ENCODE results near the gene MORN5.

The MORN5 gene

GRCh38 chr9:122125509-122126330 is 34.0 kb upstream of the MORN5 start:
- DNase-seq, result no peak

DNA sequence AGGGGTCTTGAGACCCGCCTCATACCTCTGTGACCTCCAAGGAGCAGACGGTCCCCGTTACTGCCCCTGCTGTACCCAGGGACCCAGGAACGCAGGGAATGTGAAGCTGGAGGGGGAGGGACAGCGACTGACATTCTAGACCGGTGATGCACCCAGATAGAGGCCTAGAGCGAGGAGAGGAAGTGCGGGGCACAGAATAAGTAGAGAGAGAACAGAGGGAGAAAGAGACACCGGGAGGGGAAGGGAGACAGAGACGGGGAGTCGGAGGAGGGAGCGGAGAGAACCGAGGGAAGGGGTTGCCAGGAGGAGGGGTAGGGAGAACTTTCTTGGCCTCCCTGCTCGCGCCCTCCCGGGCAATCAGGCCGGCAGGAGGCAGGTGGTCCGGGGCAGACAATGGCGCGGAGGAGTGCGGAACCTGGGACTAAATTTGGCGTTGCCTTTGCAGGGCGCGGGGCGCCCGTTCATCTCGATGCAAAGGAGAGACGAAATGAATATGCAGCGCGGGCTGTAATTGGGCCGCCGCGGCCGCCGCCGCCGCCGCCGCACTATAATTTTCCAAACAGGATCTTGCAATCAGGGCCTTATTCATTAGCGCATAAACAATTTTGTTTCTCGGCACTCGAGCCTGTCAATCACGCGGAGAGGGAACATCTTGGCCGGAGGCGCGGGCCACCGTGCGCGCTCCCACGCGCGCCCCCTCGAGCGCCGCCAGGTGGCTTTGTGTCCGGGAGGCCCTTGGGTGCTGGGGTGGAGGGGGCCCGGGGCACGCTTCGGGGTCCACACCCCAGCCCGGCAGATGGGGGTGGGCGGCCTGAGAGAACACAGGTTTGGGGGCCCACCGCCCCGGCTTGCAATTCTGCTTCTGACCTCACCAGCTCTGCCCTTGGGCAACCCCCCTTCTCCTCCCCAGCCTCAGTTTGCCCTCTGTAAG is 33.1 kb upstream of the MORN5 start:
- no peak for DNase-seq

DNA sequence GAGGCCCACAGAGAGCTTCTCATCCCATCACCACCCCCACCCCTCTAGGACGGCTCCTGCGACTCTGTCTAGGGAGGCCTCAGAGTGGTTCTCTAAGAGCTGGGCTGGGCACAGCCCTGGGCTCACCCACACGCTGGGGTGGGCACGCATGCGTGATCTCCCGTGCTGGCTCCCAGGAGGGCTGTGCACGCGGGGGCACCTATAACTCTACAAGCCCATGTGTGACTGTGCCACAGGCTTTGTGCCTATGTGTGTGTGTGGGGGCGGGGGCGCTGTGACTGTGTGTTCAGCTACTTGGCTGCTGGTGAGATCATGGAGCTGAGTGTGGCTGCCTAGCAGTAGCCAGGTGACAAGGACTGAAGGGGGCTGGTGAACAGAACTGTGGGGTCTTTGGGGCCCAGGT is 32.3 kb upstream of the MORN5 start:
- DNase-seq, result no peak

- DNase-seq, result no peak
These were observed 31.4 kb upstream of the MORN5 start for GRCh38 chr9:122128007-122128968.

- DNase-seq, result no peak
These were observed 30.8 kb upstream of the MORN5 start for GRCh38 chr9:122128969-122129343.

- no peak for DNase-seq
These were observed 29.7 kb upstream of the MORN5 start for GRCh38 chr9:122129969-122130368.

DNA sequence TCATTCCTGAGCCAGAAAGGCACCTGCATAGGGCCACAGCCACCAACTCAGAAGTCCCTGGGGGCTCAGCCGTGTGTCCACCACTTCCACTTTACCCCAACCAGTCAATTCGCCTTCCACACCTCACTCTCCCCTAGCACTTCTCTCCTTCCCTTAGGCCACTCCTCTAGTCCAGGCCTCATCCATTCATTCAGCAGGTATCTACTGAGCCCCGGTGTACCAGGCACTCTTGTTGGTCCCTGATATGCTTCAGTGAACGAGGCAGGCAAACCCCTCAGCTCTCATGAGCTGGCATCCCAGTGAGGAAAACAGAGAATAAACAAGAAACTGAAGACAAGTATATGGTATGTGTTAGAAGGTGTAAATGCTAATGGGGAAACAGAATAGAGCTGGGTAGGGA is 28.9 kb upstream of the MORN5 start:
- no peak for DNase-seq

GRCh38 chr9:122131401-122132001 is 28.2 kb upstream of the MORN5 start:
- DNase-seq, result no peak

DNA sequence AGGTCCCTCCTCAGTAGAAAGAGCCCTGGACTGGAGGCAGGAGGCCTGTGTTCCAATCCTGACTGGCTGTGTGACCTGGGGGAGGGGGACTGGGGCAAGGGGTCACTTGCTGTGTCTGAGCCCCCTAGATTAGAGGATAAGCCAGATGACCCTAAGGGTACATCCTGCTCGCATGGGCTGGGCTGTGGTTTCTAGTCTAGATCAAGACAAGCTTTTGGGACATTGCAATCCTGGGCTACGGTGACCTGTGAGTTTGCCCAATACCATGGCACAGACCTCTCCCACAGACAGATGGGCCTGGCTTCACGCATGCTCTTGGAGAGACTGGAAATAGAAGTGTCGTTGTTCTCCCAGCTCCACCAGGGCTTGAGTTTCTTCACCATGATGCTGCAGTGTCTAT is 27.2 kb upstream of the MORN5 start:
- no peak for DNase-seq

DNA sequence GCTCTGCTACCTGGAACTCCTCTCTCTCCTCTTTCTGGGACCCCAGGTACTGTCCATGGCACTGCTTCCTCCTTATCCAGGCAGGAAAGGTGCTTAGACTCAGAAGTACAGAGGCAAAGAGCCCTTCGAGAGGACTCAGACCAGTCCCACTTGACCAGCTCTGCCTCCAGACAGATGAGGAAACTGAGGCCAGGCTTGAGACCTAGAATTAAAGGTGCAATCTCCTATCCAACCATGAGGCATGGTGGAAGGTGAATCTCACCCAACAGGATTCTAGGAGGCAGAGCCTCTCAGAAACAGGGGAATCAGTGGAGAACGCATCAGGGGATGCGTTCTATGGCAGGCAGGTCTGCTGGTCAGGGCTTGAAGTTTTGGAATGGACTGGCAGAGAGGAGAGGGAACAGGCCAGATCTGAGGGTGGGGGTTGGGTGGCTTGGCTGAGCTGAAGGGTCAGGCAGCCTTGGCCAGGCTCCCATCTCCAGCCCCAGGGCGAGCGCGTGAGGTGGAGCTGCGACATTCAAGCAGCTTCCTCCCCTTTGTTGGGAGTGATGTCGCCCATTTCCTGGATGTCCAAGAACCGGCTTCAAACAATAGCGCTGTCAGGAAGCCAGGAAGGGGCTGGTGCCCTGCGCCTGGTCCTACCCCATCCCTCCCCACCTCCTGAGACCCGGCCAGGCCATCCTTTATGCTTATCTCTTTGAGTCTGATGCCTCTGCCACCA is 26.3 kb upstream of the MORN5 start:
- DNase-seq, result no peak

DNA sequence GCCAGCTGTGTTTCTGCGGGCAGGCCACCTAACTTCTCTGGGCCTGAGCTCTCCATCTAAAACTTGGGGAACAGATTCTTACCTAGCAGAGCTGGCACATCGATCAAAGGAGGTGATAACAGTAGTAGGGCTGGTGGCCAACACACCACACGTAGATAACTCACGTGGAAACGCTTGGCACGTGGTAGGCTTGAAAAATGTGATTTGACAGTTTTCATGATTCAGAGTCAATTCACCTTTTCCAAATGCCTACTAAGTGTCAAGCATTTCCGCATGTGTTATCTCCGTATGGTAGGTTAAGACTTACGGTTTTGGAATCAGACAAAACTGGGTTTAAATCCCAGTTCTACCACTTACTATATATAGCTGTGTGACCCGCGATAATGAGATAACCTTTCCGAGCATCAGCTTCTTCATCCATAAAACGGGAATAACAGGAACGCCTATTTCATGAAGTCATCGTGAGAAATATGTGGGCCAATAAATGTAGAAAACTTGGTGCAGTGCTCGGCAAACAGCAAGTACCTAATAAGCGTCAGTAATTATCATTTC is 25.6 kb upstream of the MORN5 start:
- no peak for DNase-seq

GRCh38 chr9:122134822-122135528 is 24.7 kb upstream of the MORN5 start:
- DNase-seq, result no peak

- no peak for DNase-seq
These were observed 24.2 kb upstream of the MORN5 start for GRCh38 chr9:122135529-122135859.

GRCh38 chr9:122138560-122139268 is 21.0 kb upstream of the MORN5 start:
- no peak for DNase-seq

- DNase-seq, result no peak
These were observed 19.1 kb upstream of the MORN5 start for GRCh38 chr9:122140368-122141193.

DNA sequence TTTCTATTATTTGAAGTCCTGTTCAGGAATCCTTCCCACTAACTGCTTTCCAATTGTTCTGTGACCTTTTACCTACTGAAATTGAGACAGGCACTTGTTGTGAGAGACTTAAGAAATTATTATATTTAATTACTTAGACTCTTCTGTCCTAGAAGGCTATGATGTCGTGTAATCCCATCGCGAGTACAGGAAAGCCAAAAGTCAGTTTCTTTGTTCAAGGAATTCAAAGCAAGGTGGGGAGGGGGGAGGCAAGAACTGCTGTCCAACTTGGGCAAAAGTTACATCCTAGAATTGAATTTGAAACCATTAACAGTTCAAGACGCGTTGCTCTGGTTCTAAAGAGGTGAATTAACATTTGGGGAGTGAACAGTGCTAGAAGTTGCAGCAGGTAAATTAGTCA is 18.0 kb upstream of the MORN5 start:
- DNase-seq, result no peak

GRCh38 chr9:122143296-122143695 is 16.4 kb upstream of the MORN5 start:
- no peak for DNase-seq

DNA sequence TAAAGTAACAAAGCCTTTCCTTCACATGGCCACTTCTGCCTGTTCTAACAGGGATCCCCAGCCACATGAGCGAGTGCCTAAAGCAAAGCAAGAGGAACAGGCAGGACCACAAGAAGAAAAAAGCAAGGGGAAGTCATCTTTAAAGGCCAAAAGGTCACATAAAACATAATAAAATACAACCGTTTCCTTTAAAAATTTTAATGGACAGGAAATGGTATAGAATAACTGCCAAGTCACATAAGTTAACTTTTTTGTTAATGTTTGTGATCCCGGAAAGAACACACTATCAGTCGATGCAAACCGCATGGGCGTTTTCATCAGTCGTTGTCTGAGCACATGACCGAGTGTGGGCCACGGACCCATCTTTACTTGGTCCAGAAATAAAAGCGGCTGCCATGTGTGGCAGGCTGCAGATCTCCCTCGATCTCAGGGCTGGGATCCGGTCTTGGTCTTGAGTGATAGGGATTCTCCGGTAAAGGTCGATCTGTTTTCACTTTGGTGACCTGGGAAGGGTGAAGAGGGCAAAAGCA is 15.8 kb upstream of the MORN5 start:
- DNase-seq, result no peak
